SU-DHL-6 (cell line): ENCODE results near the gene GP1BB.

Source experiments
- CTCF ChIP-seq: fragments of 200-600 bp; sonication (generic); IDR thresholded peaks from one replicate; pipeline ENCODE4 v1.5.1; 2017; ENCODE audit warnings: antibody characterized with exemption, mild to moderate bottlenecking, low read length, moderate library complexity; ENCODE audit not compliant: insufficient read depth, poor library complexity, severe bottlenecking
- EZH2phosphoT487 ChIP-seq: fragments of 200-600 bp; sonication (generic), shearing (Covaris generic); conservative IDR thresholded peaks from 2 replicates; pipeline ENCODE4 v1.6.1; 2018; ENCODE audit warnings: mild to moderate bottlenecking, antibody characterized with exemption, low read length, moderate library complexity, mixed read lengths

- TF ChIP-seq CTCF, result no peak
- no peak for TF ChIP-seq EZH2phosphoT487
These were observed at the start of gene GP1BB for GRCh38 chr22:19723232-19723982.
